Neuronal stem cell (in vitro differentiated cells): Measurements from ENCODE around the gene ANKRD37.
"Not testable (repeated sequence)": the region's sequence is repeated elsewhere in the genome, so short reads cannot be mapped to it uniquely, and the experiment has no call there.

Experiments used
- DNase-seq: peaks from one replicate; pipeline ENCODE4 v3.0.0-alpha.2; 2013; ENCODE audit warnings: low spot score
- H2AFZ ChIP-seq: one replicate; pipeline ENCODE4 v1.6.1; 2013; ENCODE audit warnings: mild to moderate bottlenecking, low read length, inconsistent platforms
- H2AK5ac ChIP-seq: 2 replicates; pipeline ENCODE4 v1.6.1; 2013; ENCODE audit warnings: low read depth, mild to moderate bottlenecking, inconsistent platforms, low read length, moderate library complexity, mixed read lengths
- H2BK120ac ChIP-seq: 2 replicates; pipeline ENCODE4 v1.6.1; 2013; ENCODE audit warnings: low read depth, mild to moderate bottlenecking, inconsistent platforms, low read length, moderate library complexity, mixed read lengths
- H2BK12ac ChIP-seq: one replicate; pipeline ENCODE4 v1.6.1; 2013; ENCODE audit warnings: low read length, inconsistent platforms
- H2BK15ac ChIP-seq: 2 replicates; pipeline ENCODE4 v1.6.1; 2013; ENCODE audit warnings: mild to moderate bottlenecking, low read length, inconsistent platforms, mixed read lengths
- H2BK5ac ChIP-seq: one replicate; pipeline ENCODE4 v1.6.1; 2013; ENCODE audit warnings: inconsistent platforms, mild to moderate bottlenecking, low read length, moderate library complexity
- H3K14ac ChIP-seq: one replicate; pipeline ENCODE4 v1.6.1; 2013; ENCODE audit warnings: low read length, inconsistent platforms
- H3K18ac ChIP-seq: 2 replicates; pipeline ENCODE4 v1.6.1; 2013; ENCODE audit warnings: low read length, inconsistent platforms
- H3K23ac ChIP-seq: 2 replicates; pipeline ENCODE4 v1.6.1; 2013; ENCODE audit warnings: low read depth, mild to moderate bottlenecking, mixed read lengths, low read length, inconsistent platforms; ENCODE audit not compliant: poor library complexity
- H3K27ac ChIP-seq: replicated peaks from 3 replicates; pipeline ENCODE4 v1.5.1; 2013; ENCODE audit warnings: low read length, inconsistent platforms
- H3K27me3 ChIP-seq, 3 experiments: 2 replicates each; pipeline ENCODE4 v1.6.1; 2013; ENCODE audit warnings: low read length in 3 of 3, mild to moderate bottlenecking in 2 of 3, inconsistent platforms in 1 of 3, low read depth in 1 of 3, mixed read lengths in 1 of 3, moderate library complexity in 1 of 3; ENCODE audit not compliant: control insufficient read depth in 3 of 3, insufficient read depth in 3 of 3
- H3K36me3 ChIP-seq, 2 donors: replicated peaks in 1 of 2; 2 replicates each; pipeline ENCODE4 v1.6.1; 2013; ENCODE audit warnings: low read length in 2 of 2; ENCODE audit not compliant: control insufficient read depth in 2 of 2, insufficient read depth in 2 of 2
- H3K4ac ChIP-seq: 2 replicates; pipeline ENCODE4 v1.6.1; 2013; ENCODE audit warnings: inconsistent platforms, mild to moderate bottlenecking, low read length, moderate library complexity
- H3K4me1 ChIP-seq, 2 donors: 1 replicate in 1 of 2; 2 replicates in 1 of 2; pipeline ENCODE4 v1.6.1; 2013; ENCODE audit warnings: low read length in 2 of 2, low read depth in 1 of 2; ENCODE audit not compliant: control insufficient read depth in 2 of 2, insufficient read depth in 1 of 2
- H3K4me2 ChIP-seq: one replicate; pipeline ENCODE4 v1.6.1; 2013; ENCODE audit warnings: mild to moderate bottlenecking, low read length, inconsistent platforms; ENCODE audit not compliant: insufficient read depth, poor library complexity, severe bottlenecking
- H3K4me3 ChIP-seq, 2 donors: 2 replicates each; pipeline ENCODE4 v1.5.1; 2013; ENCODE audit warnings: low read length in 2 of 2, mild to moderate bottlenecking in 2 of 2, inconsistent platforms in 1 of 2, moderate library complexity in 1 of 2
- H3K79me1 ChIP-seq: one replicate; pipeline ENCODE4 v1.6.1; 2013; ENCODE audit warnings: low read depth, mild to moderate bottlenecking, inconsistent platforms, low read length, moderate library complexity
- H3K9ac ChIP-seq: one replicate; pipeline ENCODE4 v1.6.1; 2013; ENCODE audit warnings: mild to moderate bottlenecking, low read depth, low read length, inconsistent platforms; ENCODE audit not compliant: poor library complexity
- H3K9me3 ChIP-seq, 2 donors: replicated peaks in 1 of 2; 2 replicates each; pipeline versions ENCODE3 to v1.6.1; 2013; ENCODE audit warnings: low read length in 2 of 2, mild to moderate bottlenecking in 2 of 2, inconsistent platforms in 1 of 2, low read depth in 1 of 2, mixed read lengths in 1 of 2, moderate library complexity in 1 of 2; ENCODE audit not compliant: control insufficient read depth in 2 of 2, insufficient read depth in 1 of 2
- H4K8ac ChIP-seq: one replicate; pipeline ENCODE4 v1.6.1; 2013; ENCODE audit warnings: low read depth, mild to moderate bottlenecking, inconsistent platforms, low read length, moderate library complexity
- H4K91ac ChIP-seq: one replicate; pipeline ENCODE4 v1.6.1; 2013; ENCODE audit warnings: low read length, low read depth, mild to moderate bottlenecking, inconsistent platforms; ENCODE audit not compliant: poor library complexity
- WGBS, 2 donors: extraction: QIAGEN DNeasy Blood & Tissue Kit; methylation state at CpG; one replicate each; pipeline ENCODE4 v1.1.7; 2013; ENCODE audit warnings: missing lambda C conversion rate in 2 of 2, mixed read lengths in 1 of 2; ENCODE audit not compliant: insufficient read length in 2 of 2, insufficient replicate concordance in 1 of 2; ENCODE audit errors: extremely low coverage in 2 of 2; 5-methylcytosine and 5-hydroxymethylcytosine counted together

ANKRD37 gene

GRCh38 chr4:185358959-185359358, 37.7 kb upstream of the ANKRD37 start:
- DNase-seq, result peak; percentile 2

GRCh38 chr4:185359767-185360446, 36.7 kb upstream of the ANKRD37 start:
- H3K4me2 ChIP-seq, result no peak overlapping the region
- H2BK12ac ChIP-seq, result no peak overlapping the region
- no peak overlapping the region for H3K14ac ChIP-seq
- no peak overlapping the region for H2BK15ac ChIP-seq
- H3K18ac ChIP-seq, result no peak overlapping the region
- no peak for DNase-seq
- no peak overlapping the region for H2AK5ac ChIP-seq
- no peaks in the 10 kb centered on the region for H3K79me1 ChIP-seq
- no peak overlapping the region for H2BK120ac ChIP-seq
- H3K9ac ChIP-seq, result no peak overlapping the region
- H3K36me3 ChIP-seq, result peaks cover 1 to 11% of the 10 kb centered on the region in 2 donors
- H2AFZ ChIP-seq, result no peak overlapping the region
- H3K27me3 ChIP-seq, result no peaks in the 10 kb centered on the region
- H3K9me3 ChIP-seq, result no peaks in the 10 kb centered on the region
- no peak overlapping the region for H4K8ac ChIP-seq
- H3K27ac ChIP-seq, result no peak overlapping the region
- H4K91ac ChIP-seq, result no peak overlapping the region
- no peak overlapping the region for H3K4ac ChIP-seq
- WGBS, 2 donors, result no CpG with 5 or more reads among the region's 8 CpGs
- no peaks in the 10 kb centered on the region for H3K4me1 ChIP-seq
- H3K4me3 ChIP-seq, result no peak overlapping the region
- H2BK5ac ChIP-seq, result no peak overlapping the region
- no peak overlapping the region for H3K23ac ChIP-seq

More at GRCh38 chr4:185358959-185359358, 37.7 kb upstream of the ANKRD37 start:
- no peak overlapping the region for H2AK5ac ChIP-seq
- no peak overlapping the region for H3K9ac ChIP-seq
- H3K36me3 ChIP-seq, result peaks cover 0 to 19% of the 10 kb centered on the region in 2 donors
- H3K27me3 ChIP-seq, result no peaks in the 10 kb centered on the region
- no peak overlapping the region for H3K14ac ChIP-seq
- no peak overlapping the region for H2BK12ac ChIP-seq
- H3K27ac ChIP-seq, result no peak overlapping the region
- H4K8ac ChIP-seq, result no peak overlapping the region
- H3K18ac ChIP-seq, result no peak overlapping the region
- no peak overlapping the region for H3K4ac ChIP-seq
- no peak overlapping the region for H2BK5ac ChIP-seq
- H3K4me3 ChIP-seq, result no peak overlapping the region
- no peak overlapping the region for H4K91ac ChIP-seq
- H3K23ac ChIP-seq, result no peak overlapping the region
- no peaks in the 10 kb centered on the region for H3K4me1 ChIP-seq
- no peaks in the 10 kb centered on the region for H3K79me1 ChIP-seq
- H2AFZ ChIP-seq, result no peak overlapping the region
- H3K4me2 ChIP-seq, result no peak overlapping the region
- H2BK15ac ChIP-seq, result no peak overlapping the region
- no peak overlapping the region for H2BK120ac ChIP-seq
- H3K9me3 ChIP-seq, result no peaks in the 10 kb centered on the region
- no CpG with 5 or more reads among the region's 4 CpGs for WGBS, 2 donors

- Histone ChIP-seq H2AK5ac (no peak overlapping the region), H3K36me3 (peaks cover 2 to 11% of the 10 kb centered on the region in 2 donors), H3K9ac (no peak overlapping the region), H3K27ac (no peak overlapping the region), H2BK12ac (no peak overlapping the region), H2BK120ac (no peak overlapping the region), H2BK5ac (no peak overlapping the region), H3K9me3 (no peaks in the 10 kb centered on the region), H2BK15ac (no peak overlapping the region), H3K14ac (no peak overlapping the region), H2AFZ (no peak overlapping the region), H3K79me1 (no peaks in the 10 kb centered on the region), H3K4ac (no peak overlapping the region), H3K27me3 (no peaks in the 10 kb centered on the region), H4K91ac (no peak overlapping the region), H3K23ac (no peak overlapping the region), H3K4me3 (no peak overlapping the region), H3K4me1 (no peaks in the 10 kb centered on the region), H4K8ac (no peak overlapping the region), H3K4me2 (no peak overlapping the region), H3K18ac (no peak overlapping the region)
- no peak for DNase-seq
- no CpG with 5 or more reads among the region's 3 CpGs for WGBS, 2 donors
Measured at GRCh38 chr4:185361872-185362271, 34.8 kb upstream of the ANKRD37 start.

- H3K14ac ChIP-seq, H2AFZ ChIP-seq, H3K9me3 ChIP-seq, H3K23ac ChIP-seq, H2BK120ac ChIP-seq, DNase-seq, H2BK5ac ChIP-seq, H3K79me1 ChIP-seq, H3K18ac ChIP-seq, H3K9ac ChIP-seq, H3K4ac ChIP-seq, H3K4me3 ChIP-seq, H3K27ac ChIP-seq, H3K4me2 ChIP-seq, H2BK15ac ChIP-seq, H2BK12ac ChIP-seq, H3K27me3 ChIP-seq, H3K4me1 ChIP-seq, H4K8ac ChIP-seq, H2AK5ac ChIP-seq, H4K91ac ChIP-seq: not testable (repeated sequence)
- H3K36me3 ChIP-seq, result peaks cover 2 to 11% of the 10 kb centered on the region in 2 donors
- WGBS, 2 donors, result no CpG with 5 or more reads among the region's 6 CpGs
Measured at GRCh38 chr4:185362570-185362969, 34.1 kb upstream of the ANKRD37 start.
